ENCODE results near the gene ABI1.

Gene ABI1

DNA sequence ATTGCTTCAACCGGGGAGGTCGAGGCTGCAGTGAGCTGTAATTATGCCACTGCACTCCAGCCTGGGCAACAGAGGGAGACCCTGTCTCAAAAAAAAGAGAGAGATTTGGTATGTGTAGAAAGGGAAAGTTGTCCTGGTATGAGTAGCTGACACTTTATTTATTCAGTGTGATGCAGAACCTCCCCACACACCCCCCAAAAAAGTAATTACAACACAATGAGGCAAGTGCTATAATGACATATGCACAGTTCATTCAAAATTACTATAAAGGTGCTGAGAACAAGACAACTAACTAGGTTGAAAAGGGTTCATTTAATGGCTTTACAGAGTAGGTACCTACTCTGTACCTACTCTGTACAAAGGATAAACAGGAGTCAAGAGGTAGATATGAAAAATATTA lies 83.1 kb downstream of the ABI1 start:
- Histone ChIP-seq H3K36me3 (ENCODE audit: insufficient read depth, low read length) (peaks cover 29% of the 10 kb centered on the region), H3K4me3 (ENCODE audit: low read depth, low read length, poor library complexity, severe bottlenecking) (no peak overlapping the region), H3K9ac (ENCODE audit: low read length) (no peak overlapping the region), H2AFZ (ENCODE audit: low read length) (no peak overlapping the region), H3K79me2 (ENCODE audit: insufficient read depth, low read length) (peaks cover 100% of the 10 kb centered on the region), H3K4me1 (ENCODE audit: insufficient read depth, low read length, severe bottlenecking) (peaks cover 47% of the 10 kb centered on the region), H3K27me3 (ENCODE audit: insufficient read depth, low read length) (no peaks in the 10 kb centered on the region), H3K9me2 (ENCODE audit: low read depth, low read length) (no peaks in the 10 kb centered on the region), H3F3A (ENCODE audit: insufficient read depth, low read length) (no peaks in the 10 kb centered on the region), H3K27ac (ENCODE audit: low read depth, low read length, poor library complexity, severe bottlenecking) (no peak overlapping the region), H3K4me2 (ENCODE audit: low read length) (no peak overlapping the region), H3K9me3 (ENCODE audit: low read length) (no peaks in the 10 kb centered on the region), H4K20me1 (ENCODE audit: insufficient read depth, low read length) (no peaks in the 10 kb centered on the region)
- TF ChIP-seq, protein P1, sequence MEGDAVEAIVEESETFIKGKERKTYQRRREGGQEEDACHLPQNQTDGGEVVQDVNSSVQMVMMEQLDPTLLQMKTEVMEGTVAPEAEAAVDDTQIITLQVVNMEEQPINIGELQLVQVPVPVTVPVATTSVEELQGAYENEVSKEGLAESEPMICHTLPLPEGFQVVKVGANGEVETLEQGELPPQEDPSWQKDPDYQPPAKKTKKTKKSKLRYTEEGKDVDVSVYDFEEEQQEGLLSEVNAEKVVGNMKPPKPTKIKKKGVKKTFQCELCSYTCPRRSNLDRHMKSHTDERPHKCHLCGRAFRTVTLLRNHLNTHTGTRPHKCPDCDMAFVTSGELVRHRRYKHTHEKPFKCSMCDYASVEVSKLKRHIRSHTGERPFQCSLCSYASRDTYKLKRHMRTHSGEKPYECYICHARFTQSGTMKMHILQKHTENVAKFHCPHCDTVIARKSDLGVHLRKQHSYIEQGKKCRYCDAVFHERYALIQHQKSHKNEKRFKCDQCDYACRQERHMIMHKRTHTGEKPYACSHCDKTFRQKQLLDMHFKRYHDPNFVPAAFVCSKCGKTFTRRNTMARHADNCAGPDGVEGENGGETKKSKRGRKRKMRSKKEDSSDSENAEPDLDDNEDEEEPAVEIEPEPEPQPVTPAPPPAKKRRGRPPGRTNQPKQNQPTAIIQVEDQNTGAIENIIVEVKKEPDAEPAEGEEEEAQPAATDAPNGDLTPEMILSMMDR (IDR thresholded peaks at IDR 0.05; ENCODE audit: low read length), result no peak
- TF ChIP-seq EZH2 (IDR thresholded peaks at IDR 0.05; ENCODE audit: borderline replicate concordance, low read length), result no peak

DNA sequence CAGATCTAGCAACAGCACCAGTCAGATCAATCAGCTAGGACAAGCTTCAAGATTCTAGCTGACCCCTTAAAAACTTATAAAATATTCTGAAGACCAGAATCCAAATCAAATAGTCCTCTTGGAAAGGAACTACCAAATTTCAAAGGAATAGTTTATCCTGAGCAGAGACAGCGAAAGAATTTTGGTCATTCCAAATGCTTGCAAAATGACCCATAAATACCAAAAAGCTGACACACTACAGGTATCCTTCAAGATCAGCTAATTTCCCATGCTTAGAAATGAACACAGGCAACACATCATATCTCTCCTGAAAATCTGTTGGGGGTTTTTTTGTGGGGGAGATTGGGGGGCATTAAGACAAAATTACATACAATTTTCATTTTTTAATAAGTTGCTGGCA lies 84.5 kb downstream of the ABI1 start:
- Histone ChIP-seq H3F3A (ENCODE audit: insufficient read depth, low read length) (no peaks in the 10 kb centered on the region), H3K27ac (ENCODE audit: low read depth, low read length, poor library complexity, severe bottlenecking) (no peak overlapping the region), H3K9me2 (ENCODE audit: low read depth, low read length) (no peaks in the 10 kb centered on the region), H3K9me3 (ENCODE audit: low read length) (no peaks in the 10 kb centered on the region), H2AFZ (ENCODE audit: low read length) (no peak overlapping the region), H4K20me1 (ENCODE audit: insufficient read depth, low read length) (no peaks in the 10 kb centered on the region), H3K4me2 (ENCODE audit: low read length) (no peak overlapping the region), H3K4me3 (ENCODE audit: low read depth, low read length, poor library complexity, severe bottlenecking) (no peak overlapping the region), H3K79me2 (ENCODE audit: insufficient read depth, low read length) (peaks cover 100% of the 10 kb centered on the region), H3K27me3 (ENCODE audit: insufficient read depth, low read length) (no peaks in the 10 kb centered on the region), H3K9ac (ENCODE audit: low read length) (no peak overlapping the region), H3K36me3 (ENCODE audit: insufficient read depth, low read length) (peaks cover 33% of the 10 kb centered on the region), H3K4me1 (ENCODE audit: insufficient read depth, low read length, severe bottlenecking) (peaks cover 33% of the 10 kb centered on the region)
- TF ChIP-seq, protein P1 (IDR thresholded peaks at IDR 0.05; ENCODE audit: low read length), result no peak
- TF ChIP-seq EZH2 (IDR thresholded peaks at IDR 0.05; ENCODE audit: borderline replicate concordance, low read length), result no peak

DNA sequence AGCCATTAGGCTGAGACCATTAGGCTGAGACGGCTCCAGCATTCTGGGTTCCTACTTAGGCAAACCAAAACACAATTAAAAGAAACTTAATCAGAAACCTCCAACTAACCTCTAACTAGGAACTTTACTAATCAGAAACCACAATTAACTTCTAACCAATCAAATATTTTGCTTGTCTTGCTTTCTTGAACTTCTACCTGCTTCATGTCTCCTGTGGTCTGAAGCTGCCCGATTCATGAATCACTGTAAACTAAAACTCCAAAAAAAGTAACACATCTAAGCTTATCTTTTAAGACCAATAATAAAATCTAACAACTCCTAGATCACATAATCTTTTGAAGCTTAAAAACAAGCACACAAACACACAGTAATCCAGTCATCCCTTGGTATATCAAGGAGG lies 87.1 kb downstream of the ABI1 start:
- Histone ChIP-seq H3K79me2 (ENCODE audit: insufficient read depth, low read length) (peaks cover 94% of the 10 kb centered on the region), H3K4me1 (ENCODE audit: insufficient read depth, low read length, severe bottlenecking) (peaks cover 7% of the 10 kb centered on the region), H3K4me2 (ENCODE audit: low read length) (no peak overlapping the region), H3F3A (ENCODE audit: insufficient read depth, low read length) (no peaks in the 10 kb centered on the region), H3K4me3 (ENCODE audit: low read depth, low read length, poor library complexity, severe bottlenecking) (no peak overlapping the region), H3K9me2 (ENCODE audit: low read depth, low read length) (no peaks in the 10 kb centered on the region), H3K9ac (ENCODE audit: low read length) (no peak overlapping the region), H4K20me1 (ENCODE audit: insufficient read depth, low read length) (no peaks in the 10 kb centered on the region), H3K27me3 (ENCODE audit: insufficient read depth, low read length) (no peaks in the 10 kb centered on the region), H3K36me3 (ENCODE audit: insufficient read depth, low read length) (peaks cover 54% of the 10 kb centered on the region), H2AFZ (ENCODE audit: low read length) (no peak overlapping the region), H3K9me3 (ENCODE audit: low read length) (no peaks in the 10 kb centered on the region), H3K27ac (ENCODE audit: low read depth, low read length, poor library complexity, severe bottlenecking) (no peak overlapping the region)
- no peak for TF ChIP-seq EZH2 (IDR thresholded peaks at IDR 0.05; ENCODE audit: borderline replicate concordance, low read length)
- TF ChIP-seq, protein P1 (IDR thresholded peaks at IDR 0.05; ENCODE audit: low read length), result no peak
